Cortex of kidney (tissue), 1 donor: ENCODE measurements around the gene MFAP3L.
"Not testable (repeated sequence)": the region's sequence is repeated elsewhere in the genome, so short reads cannot be mapped to it uniquely, and the experiment has no call there.

Experiments
- DNase-seq: peaks from one replicate; lab custom pipeline; 2025; lab: John Stamatoyannopoulos, UW

Gene MFAP3L

DNA sequence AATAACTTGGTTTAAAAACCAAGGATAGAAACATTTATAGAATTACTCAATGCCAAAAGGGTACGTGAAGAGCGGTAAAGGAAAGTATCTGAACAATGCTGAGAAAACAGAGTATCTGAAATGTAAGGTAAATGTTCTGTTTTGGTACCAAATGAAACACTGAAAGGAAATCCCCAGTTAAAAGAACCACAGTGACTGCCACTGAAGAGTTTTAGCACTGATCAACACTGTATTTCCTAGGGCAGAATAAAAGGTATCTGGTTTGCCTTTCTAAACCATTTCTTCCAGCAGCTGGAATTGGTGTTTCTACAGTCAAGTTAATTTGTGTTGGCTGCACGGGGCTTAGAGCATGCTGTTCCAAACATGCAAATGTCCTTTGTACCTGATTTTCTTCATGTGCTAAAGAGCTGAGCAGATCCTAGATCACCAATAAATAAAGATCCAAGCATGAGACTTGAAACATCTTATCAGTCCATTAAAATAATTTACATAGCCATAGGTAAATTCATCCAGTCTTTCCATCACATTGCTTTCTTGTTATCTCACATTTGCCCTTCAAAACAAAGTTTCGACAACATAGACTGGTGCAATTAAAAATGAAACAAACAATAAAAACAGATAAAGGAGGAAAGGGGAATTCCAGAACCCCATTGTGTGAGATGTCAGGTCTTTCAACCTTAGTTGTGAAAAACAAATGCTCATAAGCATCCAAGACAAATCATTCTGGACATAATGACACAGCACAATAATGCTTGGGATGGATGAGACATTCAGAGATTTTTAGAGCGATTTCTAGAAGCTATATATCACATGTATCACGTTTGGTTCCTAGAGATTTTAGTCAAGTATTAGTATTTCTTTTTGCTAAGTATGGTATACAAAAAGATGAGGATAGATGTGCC is 38.6 kb downstream of the MFAP3L start:
- DNase-seq: no peak

GRCh38 chr4:169986369-169986768 is 39.8 kb downstream of the MFAP3L start:
- DNase-seq: no peak

DNA sequence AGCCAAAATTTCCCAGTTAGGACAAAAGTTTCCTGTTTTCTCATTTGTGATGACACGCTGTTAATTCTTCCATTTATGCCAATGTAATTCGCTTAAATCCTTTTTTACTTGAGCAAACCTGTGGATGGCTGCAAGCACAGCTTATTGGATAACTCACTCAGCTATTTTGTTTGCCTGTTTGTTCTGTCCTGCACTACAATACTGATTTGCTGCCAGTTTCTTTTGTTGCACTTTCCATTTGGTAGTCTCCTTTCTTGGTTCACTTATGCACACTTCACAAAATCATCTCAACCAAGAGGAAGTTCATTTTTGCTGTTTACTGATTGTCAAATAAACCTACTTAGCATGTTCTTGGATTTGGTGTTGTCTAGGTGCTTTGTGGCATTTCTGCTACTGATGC is 40.3 kb downstream of the MFAP3L start:
- DNase-seq: no peak

- no peak for DNase-seq
Observed at GRCh38 chr4:169984745-169985144, 41.5 kb downstream of the MFAP3L start.

DNA sequence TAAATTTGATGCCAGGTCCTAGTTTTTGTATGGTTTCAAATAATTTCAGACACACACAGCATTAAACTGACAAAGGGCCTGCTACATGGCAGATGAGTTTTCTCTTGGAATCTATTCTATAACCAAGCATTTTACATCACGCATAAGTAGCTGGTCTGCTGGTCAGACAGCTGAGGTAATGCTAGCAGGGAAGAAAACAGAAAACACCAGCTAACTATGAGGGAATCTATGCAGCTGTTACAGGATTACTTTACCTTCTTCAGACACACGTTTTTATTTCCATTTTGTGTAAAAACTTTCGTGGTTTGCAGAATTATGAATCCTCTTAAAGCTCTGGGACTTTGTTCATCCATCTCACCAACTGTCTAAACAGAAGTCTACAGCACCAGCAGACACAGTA is 42.0 kb downstream of the MFAP3L start:
- DNase-seq: no peak

- no peak for DNase-seq
Observed at GRCh38 chr4:169976951-169977350, 49.2 kb downstream of the MFAP3L start.

DNA sequence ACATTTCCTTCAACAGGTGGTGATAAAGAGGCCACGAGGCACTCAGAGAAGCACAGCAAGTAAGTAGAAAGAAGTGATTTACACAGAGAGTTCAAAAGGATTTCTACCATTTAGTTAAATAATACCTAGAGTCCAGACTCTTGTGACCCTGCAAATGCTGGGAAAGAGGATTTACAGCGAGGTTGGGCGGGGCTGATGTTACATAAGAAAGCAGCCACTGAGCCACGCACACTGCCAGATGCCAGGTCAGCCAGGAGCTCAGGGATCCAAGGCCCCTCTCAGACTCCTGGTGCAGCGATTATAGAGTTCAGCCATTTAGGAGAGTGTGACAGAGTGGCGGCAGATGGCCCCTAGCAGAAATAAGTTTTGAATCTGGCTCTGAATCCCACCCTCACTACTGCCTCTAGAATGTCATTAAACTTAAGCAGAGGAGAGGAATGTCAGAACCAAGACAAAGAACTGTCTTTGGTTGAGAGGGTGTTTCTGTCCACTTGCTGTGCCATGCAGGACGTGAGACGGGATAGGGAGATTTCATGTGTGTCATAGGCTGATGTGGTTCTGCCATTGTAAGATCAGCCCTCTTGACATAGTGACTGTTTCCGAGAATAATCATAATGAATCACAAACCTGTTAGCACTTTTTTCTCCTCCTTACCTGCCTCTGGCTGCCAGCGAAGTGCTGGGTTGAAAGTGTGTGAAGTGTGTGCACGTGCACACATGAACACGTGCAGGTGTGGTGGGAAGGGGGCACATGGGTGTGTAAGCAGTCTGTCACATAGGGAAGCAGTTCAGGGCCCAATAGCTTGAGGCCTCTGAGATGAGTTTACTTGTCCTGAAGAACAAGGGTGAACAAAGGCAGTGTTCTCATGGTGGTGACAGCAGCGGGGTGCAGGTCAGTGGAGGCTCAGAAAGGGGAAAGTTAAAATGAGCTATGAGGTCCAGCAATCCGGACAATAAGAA is 50.1 kb downstream of the MFAP3L start:
- DNase-seq: no peak

- no peak for DNase-seq
Observed at GRCh38 chr4:169975131-169975837, 50.9 kb downstream of the MFAP3L start.

- no peak for DNase-seq
Observed at GRCh38 chr4:169971456-169972015, 54.7 kb downstream of the MFAP3L start.

GRCh38 chr4:169968999-169969398 is 57.2 kb downstream of the MFAP3L start:
- no peak for DNase-seq

GRCh38 chr4:169963998-169964397 is 62.2 kb downstream of the MFAP3L start:
- no peak for DNase-seq

DNA sequence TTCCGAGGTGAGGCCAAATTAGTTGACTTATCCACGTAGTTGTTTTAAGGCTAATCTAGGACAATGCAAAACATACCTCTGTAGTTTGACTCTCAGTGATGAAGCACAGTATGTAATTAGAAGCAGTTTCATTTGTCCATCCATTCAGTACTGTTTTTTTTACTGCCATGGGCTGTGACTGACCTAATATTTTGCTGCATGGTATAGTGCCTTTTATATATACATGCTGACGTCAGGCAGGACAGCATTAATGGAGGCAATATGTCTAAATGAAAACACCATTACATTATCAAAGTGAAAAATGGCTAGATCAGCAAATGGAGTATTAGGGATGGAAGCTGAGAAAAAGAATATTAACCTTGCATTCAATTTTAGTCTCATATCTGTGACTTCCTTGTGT is 66.9 kb downstream of the MFAP3L start:
- DNase-seq: no peak

GRCh38 chr4:169958629-169959028 is 67.6 kb downstream of the MFAP3L start:
- no peak for DNase-seq

DNA sequence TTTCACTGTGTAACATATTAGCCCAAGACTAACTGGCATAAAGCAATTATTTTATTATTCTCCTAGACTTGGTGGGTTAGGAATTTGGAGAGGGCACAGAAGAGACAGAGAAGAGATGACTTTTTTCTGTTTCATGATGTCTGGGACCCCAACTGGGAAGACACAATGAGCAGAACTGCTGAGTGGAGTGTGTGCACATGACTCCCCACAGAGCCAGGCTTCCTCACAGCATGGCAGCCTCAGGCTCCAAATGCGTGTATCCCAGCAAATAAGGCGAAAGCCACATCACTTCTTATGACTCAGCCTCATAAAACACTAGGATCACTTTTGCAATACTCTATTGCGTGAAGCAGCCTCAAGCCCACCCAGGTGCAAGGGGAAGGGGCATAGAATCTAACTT is 68.4 kb downstream of the MFAP3L start:
- DNase-seq: no peak

DNA sequence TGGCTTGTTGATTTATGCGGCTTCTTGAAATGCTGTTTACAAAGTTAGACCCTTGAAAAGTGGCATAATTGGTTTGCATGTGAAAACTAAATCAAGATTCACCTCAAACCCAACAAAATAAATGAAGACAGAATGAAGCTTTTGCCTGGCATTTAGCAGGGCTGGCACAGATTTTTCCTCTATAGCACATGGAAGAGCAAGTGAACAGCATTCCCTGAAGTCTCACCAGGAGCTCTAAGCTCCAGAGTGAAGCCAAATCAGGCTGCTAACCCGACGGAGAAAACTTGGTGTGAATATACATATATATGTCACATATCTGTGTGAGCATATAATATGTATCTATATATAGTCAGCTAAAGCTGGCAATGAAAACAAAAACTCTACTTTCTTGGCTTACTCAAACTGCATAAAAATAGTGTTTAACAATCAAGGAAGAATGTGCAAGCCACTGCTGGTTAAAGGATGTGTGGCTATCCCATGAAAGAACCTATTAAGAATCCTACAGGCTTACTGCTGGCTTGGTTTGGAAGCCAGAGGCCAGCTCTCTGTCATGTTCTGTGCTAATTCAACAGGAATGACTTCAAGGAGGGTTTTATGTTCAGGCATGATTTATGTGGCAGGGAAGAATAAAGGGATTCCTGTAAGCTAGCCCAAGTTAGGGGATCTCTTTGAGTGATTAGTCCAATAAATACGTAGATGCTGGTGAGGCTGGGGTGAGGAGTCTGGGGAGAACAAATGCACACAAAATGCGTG is 69.9 kb downstream of the MFAP3L start:
- no peak for DNase-seq

- DNase-seq: no peak
Observed at GRCh38 chr4:169955521-169955920, 70.7 kb downstream of the MFAP3L start.

- DNase-seq: no peak
Observed at GRCh38 chr4:169952236-169953002, 73.8 kb downstream of the MFAP3L start.

DNA sequence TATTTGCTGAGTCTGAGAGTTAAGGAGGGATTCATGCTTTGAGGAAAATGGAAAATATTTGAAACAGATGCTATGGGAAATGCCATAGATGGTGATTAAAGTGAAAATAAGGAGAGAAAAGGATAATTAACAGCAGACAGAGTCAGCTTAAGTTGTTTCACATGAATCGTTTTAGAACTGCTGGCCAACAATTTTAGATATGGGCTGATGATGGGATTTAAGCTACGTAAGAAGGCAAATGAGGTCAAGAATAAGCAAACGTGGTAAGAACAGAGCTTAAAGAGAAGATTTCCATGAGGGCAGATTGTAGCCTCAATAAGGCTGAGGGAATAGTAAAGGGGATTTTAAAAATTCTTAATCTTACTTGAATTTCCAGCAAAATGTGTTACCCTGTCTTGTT is 77.9 kb downstream of the MFAP3L start:
- DNase-seq: no peak

GRCh38 chr4:169945636-169946035 is 80.6 kb downstream of the MFAP3L start:
- no peak for DNase-seq

- DNase-seq: not testable (repeated sequence)
Observed at GRCh38 chr4:169943601-169944000, 82.6 kb downstream of the MFAP3L start.
